Stimulated activated naive B cell treated with anti-CD40 and anti-IgM and Interleukin-4, amounts not matched to agents 10 μg/mL and 1 μg/mL and 100 μg/mL, for 72 hours (primary cell): Measurements from ENCODE around the gene OR8D4.

ENCODE experiments used
- ATAC-seq, 2 donors: fragments of 150-1000 bp; cut with Tn5 transposase; replicated peaks; 2 replicates each; pipeline ENCODE4 v1.10.0; 2021; ENCODE audit warnings: moderate library complexity in 1 of 2
- DNase-seq: peaks from one replicate; pipeline ENCODE4 v3.0.0; 2021
- H3K27ac Mint-ChIP-seq: one replicate; pipeline ENCODE4 v1.8.0; 2022; ENCODE audit warnings: mild to moderate bottlenecking, mixed read lengths
- H3K27me3 Mint-ChIP-seq, 2 donors: one replicate each; pipeline ENCODE4 v1.8.0; 2022; ENCODE audit warnings: mixed read lengths in 2 of 2
- H3K36me3 Mint-ChIP-seq, 2 donors: one replicate each; pipeline ENCODE4 v1.8.0; 2022; ENCODE audit warnings: mixed read lengths in 2 of 2, mild to moderate bottlenecking in 1 of 2
- H3K4me1 Mint-ChIP-seq, 2 donors: one replicate each; pipeline ENCODE4 v1.8.0; 2022; ENCODE audit warnings: mixed read lengths in 2 of 2, mild to moderate bottlenecking in 1 of 2
- H3K4me3 Mint-ChIP-seq, 2 donors: one replicate each; pipeline ENCODE4 v1.8.0; 2022; ENCODE audit warnings: mild to moderate bottlenecking in 2 of 2, mixed read lengths in 2 of 2, moderate library complexity in 1 of 2
- H3K9me3 Mint-ChIP-seq, 2 donors: one replicate each; pipeline ENCODE4 v1.8.0; 2022; ENCODE audit warnings: mixed read lengths in 2 of 2, mild to moderate bottlenecking in 1 of 2

Gene OR8D4

DNA sequence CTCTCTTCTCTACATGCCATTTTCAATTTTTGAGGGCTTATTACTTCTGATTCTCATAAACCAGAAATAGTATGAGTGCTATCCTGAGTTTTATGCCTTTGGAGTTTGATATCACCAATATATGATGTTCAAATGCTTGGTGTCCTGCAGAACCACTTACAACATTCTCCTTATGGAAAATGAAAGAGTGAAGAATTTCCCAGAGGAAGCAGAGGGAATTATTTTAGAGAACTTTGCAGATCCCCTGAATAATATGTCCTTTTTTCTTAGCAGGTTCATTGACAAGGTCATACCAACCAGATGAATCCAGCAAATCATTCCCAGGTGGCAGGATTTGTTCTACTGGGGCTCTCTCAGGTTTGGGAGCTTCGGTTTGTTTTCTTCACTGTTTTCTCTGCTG lies 37.4 kb downstream of the OR8D4 start, which contains the start of gene OR4D5:
Gene OR4D5, plus strand, starts transcription at position 301 of the 400 bp plus-strand sequence. Its CDS starts 0 bp downstream, at position 301.
- Mint-ChIP-seq H3K4me3 (no peak within 1 kb of the TSS), H3K36me3 (no peaks in the 10 kb centered on the region), H3K4me1 (no peaks in the 10 kb centered on the region), H3K9me3 (peaks cover 4 to 7% of the 10 kb centered on the region in 2 donors), H3K27ac (no peak within 1 kb of the TSS), H3K27me3 (no peaks in the 10 kb centered on the region)
- ATAC-seq (no peak), DNase-seq (no peak)

DNA sequence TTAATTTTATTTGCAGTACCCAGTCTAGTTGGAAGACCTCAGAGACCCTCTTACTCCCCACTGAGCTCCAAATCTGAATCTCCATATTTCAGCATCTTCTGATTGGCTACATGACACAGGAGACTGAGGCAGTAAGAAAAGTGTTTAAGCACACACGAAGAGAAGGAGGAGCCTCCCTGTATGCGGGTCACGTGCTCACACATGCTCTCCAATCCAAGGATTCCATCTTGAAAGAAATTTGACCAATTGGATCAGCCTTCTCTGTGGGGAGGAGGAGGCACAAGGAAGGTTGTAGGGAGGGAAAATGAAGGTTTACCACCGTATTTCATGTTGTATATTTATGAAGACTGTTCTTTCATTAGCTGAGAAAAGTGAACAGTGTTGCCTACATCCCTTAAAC lies 40.4 kb downstream of the OR8D4 start:
- Mint-ChIP-seq H3K27ac (no peak overlapping the region), H3K36me3 (no peaks in the 10 kb centered on the region), H3K9me3 (peaks cover 4 to 7% of the 10 kb centered on the region in 2 donors), H3K4me3 (no peak overlapping the region), H3K27me3 (no peaks in the 10 kb centered on the region), H3K4me1 (no peaks in the 10 kb centered on the region)
- DNase-seq (no peak), ATAC-seq (no peak)

DNA sequence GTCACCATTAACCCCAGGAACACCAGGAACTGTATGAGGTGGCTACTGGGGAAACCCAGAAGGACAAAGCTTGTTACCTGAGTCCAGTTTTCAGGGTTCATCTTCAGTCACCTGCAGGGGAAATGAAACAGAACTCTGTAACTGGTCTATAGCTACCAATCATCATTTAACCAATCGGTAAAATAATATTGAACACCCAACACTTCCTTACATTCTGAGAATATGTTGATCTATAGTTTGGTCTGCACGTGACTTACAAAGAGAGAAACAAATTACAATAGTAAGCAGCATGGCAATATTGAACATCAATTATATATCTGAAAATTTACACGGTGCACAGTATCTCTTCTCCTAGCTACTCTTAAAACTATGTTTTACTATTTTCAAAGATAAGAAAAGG lies 41.8 kb downstream of the OR8D4 start, which contains the start of gene OR6T1:
Gene OR6T1, minus strand, starts transcription at position 101 of the 400 bp plus-strand sequence. Its CDS starts 0 bp downstream, at position 101.
- peaks cover 4 to 5% of the 10 kb centered on the region in 2 donors for H3K9me3 Mint-ChIP-seq
- H3K27ac Mint-ChIP-seq = no peak within 1 kb of the TSS

DNA sequence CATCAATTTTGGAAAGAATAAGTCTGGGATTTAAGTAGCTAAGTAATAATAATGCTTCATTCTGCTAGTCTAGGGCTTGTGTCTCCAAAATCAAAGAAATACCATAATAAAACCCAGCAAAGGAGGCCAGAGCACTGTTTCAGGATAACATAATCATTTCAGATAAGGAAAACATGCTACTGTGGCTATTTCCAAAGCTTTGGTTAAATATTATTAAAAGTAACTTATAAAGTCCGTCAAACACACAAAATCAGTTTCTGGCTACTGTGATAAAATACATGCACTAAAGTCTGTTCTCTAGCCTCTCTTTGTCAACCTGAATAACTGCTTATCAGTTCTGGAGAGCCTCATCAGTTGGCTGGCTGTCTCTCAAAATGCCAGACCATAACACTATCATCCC lies 43.2 kb downstream of the OR8D4 start:
- Mint-ChIP-seq H3K4me3 (no peak overlapping the region), H3K9me3 (peaks cover 0 to 3% of the 10 kb centered on the region in 2 donors), H3K36me3 (no peaks in the 10 kb centered on the region), H3K4me1 (no peaks in the 10 kb centered on the region), H3K27ac (no peak overlapping the region), H3K27me3 (no peaks in the 10 kb centered on the region)
- ATAC-seq = no peak
- DNase-seq = no peak

More for the DNA sequence above, 41.8 kb downstream of the OR8D4 start, which contains the start of gene OR6T1:
- Mint-ChIP-seq H3K36me3 (no peaks in the 10 kb centered on the region), H3K27me3 (no peaks in the 10 kb centered on the region), H3K4me3 (no peak within 1 kb of the TSS), H3K4me1 (no peaks in the 10 kb centered on the region)
- no peak for ATAC-seq
- no peak for DNase-seq

DNA sequence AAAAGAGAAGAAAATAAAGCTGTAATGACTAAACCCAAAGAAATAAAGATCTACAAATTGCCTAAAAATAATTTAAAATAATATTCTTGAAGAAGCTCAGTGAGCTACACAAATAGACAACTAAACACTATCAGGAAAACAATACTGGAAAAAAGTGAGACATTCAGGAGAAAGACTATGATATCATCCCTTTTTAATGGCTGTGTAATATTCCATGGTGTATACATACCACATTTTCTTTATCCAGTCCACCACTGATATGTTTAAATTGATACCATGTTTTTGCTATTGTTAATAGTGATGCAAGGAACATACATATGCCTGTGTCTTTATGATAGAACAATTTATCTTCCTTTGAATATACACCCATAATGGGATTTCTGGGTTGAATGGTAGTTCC lies 54.8 kb downstream of the OR8D4 start:
- H3K4me1 Mint-ChIP-seq = no peaks in the 10 kb centered on the region
- H3K27me3 Mint-ChIP-seq = peaks cover 10 to 11% of the 10 kb centered on the region in 2 donors
- DNase-seq (no peak), ATAC-seq (no peak)
- H3K9me3 Mint-ChIP-seq = peaks cover 10 to 16% of the 10 kb centered on the region in 2 donors
- no peak overlapping the region for H3K4me3 Mint-ChIP-seq
- no peak overlapping the region for H3K27ac Mint-ChIP-seq
- H3K36me3 Mint-ChIP-seq = no peaks in the 10 kb centered on the region
